GM18858 (cell line): ENCODE results near the gene MYLIP.

Experiments used
- ATAC-seq: cut with Tn5 transposase; IDR thresholded peaks from one replicate; pipeline ENCODE4 v1.9.1; 2021; ENCODE audit not compliant: unreplicated experiment

The MYLIP gene

GRCh38 chr6:16128759-16129622 lies at the start of gene MYLIP:
Gene MYLIP (plus strand): TSS chr6:16129086. CDS start chr6:16129323, 237 bp downstream.
- ATAC-seq, result peak; percentile 43

- no peak for ATAC-seq
Observed at GRCh38 chr6:16079354-16079753, 49.5 kb upstream of the MYLIP start.

GRCh38 chr6:16080204-16080603 lies 48.7 kb upstream of the MYLIP start:
- ATAC-seq, result no peak

- no peak for ATAC-seq
Observed at GRCh38 chr6:16081326-16081725, 47.6 kb upstream of the MYLIP start.

GRCh38 chr6:16082361-16082760 lies 46.5 kb upstream of the MYLIP start:
- ATAC-seq, result no peak

GRCh38 chr6:16086965-16087364 lies 41.9 kb upstream of the MYLIP start:
- no peak for ATAC-seq

GRCh38 chr6:16087386-16087785 lies 41.5 kb upstream of the MYLIP start:
- ATAC-seq, result no peak

GRCh38 chr6:16088409-16088808 lies 40.5 kb upstream of the MYLIP start:
- ATAC-seq, result no peak

GRCh38 chr6:16089232-16090062 lies 39.4 kb upstream of the MYLIP start:
- no peak for ATAC-seq

- ATAC-seq, result no peak
Observed at GRCh38 chr6:16090452-16090851, 38.4 kb upstream of the MYLIP start.

GRCh38 chr6:16090920-16091319 lies 38.0 kb upstream of the MYLIP start:
- no peak for ATAC-seq

GRCh38 chr6:16092140-16092539 lies 36.7 kb upstream of the MYLIP start:
- ATAC-seq, result no peak

GRCh38 chr6:16092990-16093389 lies 35.9 kb upstream of the MYLIP start:
- ATAC-seq, result peak; percentile 46

- no peak for ATAC-seq
Observed at GRCh38 chr6:16095180-16095579, 33.7 kb upstream of the MYLIP start.

GRCh38 chr6:16097382-16098171 lies 31.3 kb upstream of the MYLIP start:
- no peak for ATAC-seq

- no peak for ATAC-seq
Observed at GRCh38 chr6:16098211-16098610, 30.7 kb upstream of the MYLIP start.

GRCh38 chr6:16102208-16102607 lies 26.7 kb upstream of the MYLIP start:
- no peak for ATAC-seq

- no peak for ATAC-seq
Observed at GRCh38 chr6:16103722-16104121, 25.2 kb upstream of the MYLIP start.

GRCh38 chr6:16104624-16105433 lies 24.1 kb upstream of the MYLIP start:
- ATAC-seq, result no peak

GRCh38 chr6:16105854-16106253 lies 23.0 kb upstream of the MYLIP start:
- no peak for ATAC-seq
